ENCODE measurements around the gene PRSS38.

PRSS38 gene

GRCh38 chr1:227893949-227894721, 78.7 kb downstream of the PRSS38 start:
- DNase-seq (ENCODE audit: extremely low read depth in 1 of 2, low read depth in 1 of 2), result no peak

DNA sequence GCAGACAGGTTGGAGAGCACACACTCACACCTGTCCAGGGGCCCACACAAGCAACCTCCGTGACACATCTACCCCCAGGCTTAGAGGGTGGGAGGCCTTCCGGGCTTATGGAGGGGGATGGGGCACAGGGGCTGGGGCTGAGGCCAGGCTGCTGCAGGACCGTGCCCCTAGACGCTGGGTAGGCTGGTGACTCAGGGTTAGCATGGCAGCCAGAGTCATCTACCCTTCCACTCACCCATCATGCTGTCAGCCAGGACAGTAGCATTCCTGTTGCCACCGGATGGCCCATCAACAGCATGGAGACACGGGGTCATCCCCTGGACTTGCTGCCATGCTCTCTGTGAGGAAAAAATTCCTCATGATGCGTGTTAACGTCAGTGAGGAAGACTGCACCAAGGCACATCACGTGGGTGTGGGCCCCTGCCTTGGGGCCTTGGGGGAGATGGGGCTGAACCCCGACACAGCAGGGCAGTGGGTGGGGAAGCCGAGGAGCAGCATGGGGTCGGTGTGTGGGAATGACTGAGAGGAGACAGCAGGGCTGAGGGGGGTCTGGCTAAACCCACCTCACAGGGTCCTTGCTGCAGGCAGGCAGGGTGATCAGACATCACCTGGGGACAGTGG, 79.5 kb downstream of the PRSS38 start:
- DNase-seq (ENCODE audit: extremely low read depth in 1 of 2, low read depth in 1 of 2), result no peak

Data from activated CD8-positive, alpha-beta memory T cell treated with anti-CD3 and anti-CD28 coated beads for 1 hour (primary cell).